Liver (tissue), 9 donors: ENCODE results near the gene ENTPD6. TPM values are rescaled to one million over a fixed set of nuclear protein-coding genes. Genes with fewer than 3 reads are reported as not detected.
"Not testable (repeated sequence)": the region's sequence is repeated elsewhere in the genome, so short reads cannot be mapped to it uniquely, and the experiment has no call there.

Experiments used
- DNase-seq: peaks from one replicate; pipeline ENCODE4 v3.0.0-alpha.2; 2017; ENCODE audit warnings: low spot score
- H3K27ac ChIP-seq, 2 donors: one replicate each; pipeline ENCODE4 v1.7.0; 2013; ENCODE audit warnings: inconsistent platforms in 2 of 2, low read length in 2 of 2, control low read depth in 1 of 2, low read depth in 1 of 2, mild to moderate bottlenecking in 1 of 2
- H3K27me3 ChIP-seq, 4 donors: one replicate each; pipeline versions ENCODE4 v1.6.1 to v1.7.0; 2013; ENCODE audit warnings: low read length in 3 of 4, inconsistent platforms in 1 of 4, mild to moderate bottlenecking in 1 of 4, moderate library complexity in 1 of 4; ENCODE audit not compliant: control insufficient read depth in 4 of 4, insufficient read depth in 4 of 4
- H3K36me3 ChIP-seq, 4 donors: one replicate each; pipeline versions ENCODE4 v1.6.1 to v1.7.0; 2013; ENCODE audit warnings: low read length in 3 of 4, mild to moderate bottlenecking in 3 of 4, low read depth in 1 of 4, moderate library complexity in 1 of 4; ENCODE audit not compliant: control insufficient read depth in 4 of 4, insufficient read depth in 3 of 4
- H3K4me1 ChIP-seq, 4 donors: one replicate each; pipeline versions ENCODE4 v1.6.1 to v1.7.0; 2013; ENCODE audit warnings: low read length in 3 of 4, mild to moderate bottlenecking in 3 of 4, moderate library complexity in 1 of 4; ENCODE audit not compliant: control insufficient read depth in 4 of 4, insufficient read depth in 4 of 4
- H3K4me3 ChIP-seq, 3 donors: one replicate each; pipeline versions ENCODE4 v1.6.1 to v1.7.0; 2013; ENCODE audit warnings: low read length in 3 of 3, control low read depth in 1 of 3, low read depth in 1 of 3, mild to moderate bottlenecking in 1 of 3
- H3K9ac ChIP-seq, 2 donors: one replicate each; pipeline ENCODE4 v1.7.0; 2013; ENCODE audit warnings: low read length in 2 of 2, mild to moderate bottlenecking in 2 of 2, moderate library complexity in 2 of 2, control low read depth in 1 of 2, low read depth in 1 of 2
- H3K9me3 ChIP-seq, 4 donors: one replicate each; pipeline versions ENCODE4 v1.6.1 to v1.7.0; 2013; ENCODE audit warnings: low read length in 3 of 4; ENCODE audit not compliant: control insufficient read depth in 4 of 4
- EGR1 ChIP-seq, 2 donors: IDR thresholded peaks; 2 replicates each; pipeline ENCODE4 v1.6.1; 2016 to 2018; ENCODE audit warnings: antibody characterized with exemption in 2 of 2, low read depth in 2 of 2
- FOXA1 ChIP-seq: IDR thresholded peaks from 2 replicates; pipeline ENCODE4 v1.6.1; 2016; ENCODE audit warnings: antibody characterized with exemption
- FOXA2 ChIP-seq: IDR thresholded peaks from 2 replicates; pipeline ENCODE4 v1.6.1; 2016; ENCODE audit warnings: antibody characterized with exemption
- HNF4G ChIP-seq: IDR thresholded peaks from 2 replicates; pipeline ENCODE4 v1.6.1; 2016; ENCODE audit warnings: antibody characterized with exemption
- JUND ChIP-seq, 2 donors: IDR thresholded peaks; 2 replicates each; pipeline ENCODE4 v1.6.1; 2016; ENCODE audit warnings: antibody characterized with exemption in 2 of 2
- RAD21 ChIP-seq, 2 donors: IDR thresholded peaks; 2 replicates each; pipeline ENCODE4 v1.6.1; 2016; ENCODE audit warnings: antibody characterized with exemption in 2 of 2, mild to moderate bottlenecking in 2 of 2
- SP1 ChIP-seq: IDR thresholded peaks from 2 replicates; pipeline ENCODE4 v1.6.1; 2018; ENCODE audit warnings: antibody characterized with exemption, mild to moderate bottlenecking
- TAF1 ChIP-seq: conservative IDR thresholded peaks from 2 replicates; pipeline ENCODE4 v1.6.1; 2016; ENCODE audit warnings: antibody characterized with exemption, mild to moderate bottlenecking
- WGBS: extraction: QIAGEN DNeasy Blood & Tissue Kit; methylation state at CpG from one replicate; pipeline ENCODE4 v1.1.7; 2013; 5-methylcytosine and 5-hydroxymethylcytosine counted together
- polyA plus RNA-seq, 2 donors: library from polyadenylated mRNA; stranded (reverse) in 1 of 2; unstranded in 1 of 2; fragments of 200-250 nt in 1 of 2; fragments of >200 nt in 1 of 2; fragmentation: Nextera tagmentation in 1 of 2; extraction: Ambion mirVana in 1 of 2; gene quantifications; one replicate each; pipeline versions ENCODE4 v1.2.1 to v1.2.3, GENCODE V29; 2013 to 2015
- total RNA-seq, 2 donors: library from RNA; depleted of rRNA; stranded (reverse); fragments of >200 nt; gene quantifications; one replicate each; pipeline ENCODE4 v1.2.3, GENCODE V29; 2014
- TF ChIP-seq, protein P1 (sequence below): IDR thresholded peaks from 2 replicates; pipeline ENCODE4 v1.6.1; 2016; ENCODE audit warnings: antibody characterized with exemption, mild to moderate bottlenecking
- TF ChIP-seq, protein P2 (sequence below): IDR thresholded peaks from 2 replicates; pipeline ENCODE4 v1.6.1; 2016; ENCODE audit warnings: antibody characterized with exemption
- donor health status: healthy.
- donor health status: healthy.
- donor health status: healthy.
- donor health status: healthy.
- donor health status: healthy.

ENTPD6 gene
- total and polyA plus RNA-seq, 4 donors = 14.9 to 29.9 (median 24.4) TPM

DNA sequence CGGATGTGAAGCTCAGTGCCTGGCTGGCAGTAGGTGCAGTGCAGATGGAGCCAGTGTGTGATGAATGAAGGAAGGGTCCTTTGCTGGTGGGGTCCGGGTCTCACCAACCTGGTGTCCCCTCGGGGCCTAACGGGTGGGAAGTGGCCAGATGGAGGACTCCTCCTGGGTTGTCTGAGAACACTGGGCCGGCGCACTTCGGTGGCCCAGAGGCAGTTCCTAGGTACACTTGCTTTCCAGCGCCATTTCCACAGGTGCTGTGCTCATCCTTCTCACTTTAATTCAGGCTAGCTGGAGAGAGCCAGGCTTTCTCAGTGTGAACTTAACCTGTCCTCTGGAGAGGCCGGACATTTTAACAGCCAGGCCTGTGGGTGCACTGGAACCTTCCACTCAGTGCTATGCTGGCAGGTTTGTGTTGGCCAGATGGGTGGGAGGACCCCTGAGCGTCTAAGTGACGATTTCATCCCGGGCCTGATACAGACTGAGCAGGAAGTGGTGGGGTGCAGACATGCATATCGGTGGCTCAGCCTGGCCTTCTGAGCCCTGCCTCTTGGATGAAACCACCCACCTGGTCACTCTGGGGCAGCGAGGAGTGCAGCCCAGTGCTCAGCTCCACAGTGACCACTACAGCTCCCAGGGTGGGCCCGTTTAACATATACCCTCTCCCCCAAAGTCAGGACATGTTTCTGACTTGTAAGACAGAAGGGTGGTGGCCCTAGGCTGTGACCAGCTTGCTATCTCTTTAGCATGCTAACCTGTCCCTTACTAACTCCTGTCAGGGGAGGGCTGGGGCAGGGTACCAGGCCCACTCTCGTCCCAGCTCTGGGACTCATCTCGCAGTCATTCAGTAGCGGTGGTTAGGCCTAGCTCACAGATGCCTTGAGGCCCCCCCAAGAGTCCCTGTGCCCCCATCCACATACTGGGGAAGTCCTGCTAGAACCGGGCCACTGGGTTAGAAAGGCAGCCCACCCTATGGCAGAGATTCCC, 44.2 kb downstream of the ENTPD6 start:
- H3K4me1 ChIP-seq = peaks cover 0 to 3% (median 0%) of the 10 kb centered on the region in 4 donors
- H3K27me3 ChIP-seq = no peaks in the 10 kb centered on the region
- TF ChIP-seq JUND (IDR thresholded peaks at IDR 0.05) (no peak), FOXA1 (no peak), RAD21 (IDR thresholded peaks at IDR 0.05) (no peak), EGR1 (IDR thresholded peaks at IDR 0.05; ENCODE audit: low read depth in 2 of 2) (no peak), SP1 (no peak), HNF4G (no peak), TAF1 (no peak), FOXA2 (no peak)
- TF ChIP-seq, protein P1, sequence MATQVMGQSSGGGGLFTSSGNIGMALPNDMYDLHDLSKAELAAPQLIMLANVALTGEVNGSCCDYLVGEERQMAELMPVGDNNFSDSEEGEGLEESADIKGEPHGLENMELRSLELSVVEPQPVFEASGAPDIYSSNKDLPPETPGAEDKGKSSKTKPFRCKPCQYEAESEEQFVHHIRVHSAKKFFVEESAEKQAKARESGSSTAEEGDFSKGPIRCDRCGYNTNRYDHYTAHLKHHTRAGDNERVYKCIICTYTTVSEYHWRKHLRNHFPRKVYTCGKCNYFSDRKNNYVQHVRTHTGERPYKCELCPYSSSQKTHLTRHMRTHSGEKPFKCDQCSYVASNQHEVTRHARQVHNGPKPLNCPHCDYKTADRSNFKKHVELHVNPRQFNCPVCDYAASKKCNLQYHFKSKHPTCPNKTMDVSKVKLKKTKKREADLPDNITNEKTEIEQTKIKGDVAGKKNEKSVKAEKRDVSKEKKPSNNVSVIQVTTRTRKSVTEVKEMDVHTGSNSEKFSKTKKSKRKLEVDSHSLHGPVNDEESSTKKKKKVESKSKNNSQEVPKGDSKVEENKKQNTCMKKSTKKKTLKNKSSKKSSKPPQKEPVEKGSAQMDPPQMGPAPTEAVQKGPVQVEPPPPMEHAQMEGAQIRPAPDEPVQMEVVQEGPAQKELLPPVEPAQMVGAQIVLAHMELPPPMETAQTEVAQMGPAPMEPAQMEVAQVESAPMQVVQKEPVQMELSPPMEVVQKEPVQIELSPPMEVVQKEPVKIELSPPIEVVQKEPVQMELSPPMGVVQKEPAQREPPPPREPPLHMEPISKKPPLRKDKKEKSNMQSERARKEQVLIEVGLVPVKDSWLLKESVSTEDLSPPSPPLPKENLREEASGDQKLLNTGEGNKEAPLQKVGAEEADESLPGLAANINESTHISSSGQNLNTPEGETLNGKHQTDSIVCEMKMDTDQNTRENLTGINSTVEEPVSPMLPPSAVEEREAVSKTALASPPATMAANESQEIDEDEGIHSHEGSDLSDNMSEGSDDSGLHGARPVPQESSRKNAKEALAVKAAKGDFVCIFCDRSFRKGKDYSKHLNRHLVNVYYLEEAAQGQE = no peak
- TF ChIP-seq, protein P2, sequence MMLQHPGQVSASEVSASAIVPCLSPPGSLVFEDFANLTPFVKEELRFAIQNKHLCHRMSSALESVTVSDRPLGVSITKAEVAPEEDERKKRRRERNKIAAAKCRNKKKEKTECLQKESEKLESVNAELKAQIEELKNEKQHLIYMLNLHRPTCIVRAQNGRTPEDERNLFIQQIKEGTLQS = no peak
- no peak for DNase-seq
- no peaks in the 10 kb centered on the region for H3K36me3 ChIP-seq
- WGBS = 93% methylated on average over 19 of the region's 19 CpGs
- no peak overlapping the region for H3K27ac ChIP-seq
- H3K9me3 ChIP-seq = peaks cover 0 to 3% (median 0%) of the 10 kb centered on the region in 4 donors
- H3K9ac ChIP-seq = no peak overlapping the region
- H3K4me3 ChIP-seq = no peak overlapping the region

DNA sequence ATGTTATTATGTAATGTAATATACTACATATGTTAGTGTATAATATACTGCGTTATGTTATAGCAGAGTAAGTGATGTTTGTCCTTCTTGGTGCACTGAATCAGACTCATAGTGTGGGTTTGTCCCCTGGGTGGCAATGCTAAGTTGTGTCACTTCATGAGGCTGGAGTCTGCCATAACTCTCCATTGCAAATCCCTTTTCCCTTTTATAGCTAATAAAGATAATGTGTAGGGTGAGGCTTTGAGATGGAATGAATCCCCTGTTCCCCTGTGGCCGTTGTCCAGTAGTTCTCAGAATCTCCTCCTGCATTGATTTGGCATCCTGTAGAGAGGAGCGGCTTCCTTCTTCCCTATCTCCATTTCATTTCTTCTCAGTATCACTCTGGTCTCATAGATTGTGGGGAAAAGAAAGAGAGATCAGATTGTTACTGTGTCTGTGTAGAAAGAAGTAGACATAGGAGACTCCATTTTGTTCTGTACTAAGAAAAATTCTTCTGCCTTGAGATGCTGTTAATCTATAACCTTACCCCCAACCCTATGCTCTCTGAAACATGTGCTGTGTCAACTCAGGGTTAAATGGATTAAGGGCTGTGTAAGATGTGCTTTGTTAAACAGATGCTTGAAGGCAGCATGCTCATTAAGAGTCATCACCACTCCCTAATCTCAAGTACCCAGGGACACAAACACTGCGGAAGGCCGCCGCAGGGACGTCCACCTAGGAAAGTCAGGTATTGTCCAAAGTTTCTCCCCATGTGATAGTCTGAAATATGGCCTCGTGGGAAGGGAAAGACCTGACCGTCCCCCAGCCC, 45.5 kb downstream of the ENTPD6 start:
- H3K27ac ChIP-seq, H3K4me1 ChIP-seq, H3K9ac ChIP-seq, H3K9me3 ChIP-seq, H3K4me3 ChIP-seq, H3K36me3 ChIP-seq, DNase-seq, H3K27me3 ChIP-seq: not testable (repeated sequence)
- 70% methylated on average over 9 of the region's 9 CpGs for WGBS

- not testable (repeated sequence) for DNase-seq, H3K27me3 ChIP-seq, H3K36me3 ChIP-seq, H3K4me1 ChIP-seq, H3K4me3 ChIP-seq, H3K9me3 ChIP-seq, H3K9ac ChIP-seq, H3K27ac ChIP-seq
- 56% methylated on average over 4 of the region's 4 CpGs for WGBS
Measured at GRCh38 chr20:25241659-25241955, 46.1 kb downstream of the ENTPD6 start.
